ENCODE results near the gene TNNT3. TPM values are rescaled to one million over a fixed set of nuclear protein-coding genes. Genes with fewer than 3 reads are reported as not detected.

The TNNT3 gene
- total and polyA plus RNA-seq, 8 donors, result 0.24 to 6.6 (median 1.1) TPM

GRCh38 chr11:1893581-1894359 lies 25.7 kb upstream of the TNNT3 start:
- Histone ChIP-seq H3K27ac (no peak overlapping the region), H3K36me3 (no peaks in the 10 kb centered on the region), H3K9me3 (no peaks in the 10 kb centered on the region), H3K4me1 (peaks cover 0 to under 1% (median 0%) of the 10 kb centered on the region in 3 donors), H3K4me3 (no peak overlapping the region), H3K27me3 (no peaks in the 10 kb centered on the region)
- no peak for TF ChIP-seq CTCF (IDR thresholded peaks at IDR 0.05)
- WGBS, 2 donors, result 70 to 77% methylated on average over 5 of the region's 5 CpGs
- intact Hi-C loops (cut with DNase I), result loop anchor here (1.0 to 10.0 kb wide), 2 partner anchors 23 to 51 kb away; partner anchors contain the start of gene MRPL23 (in 2 of the 3)
- no peak for FAIRE-seq
- DNase-seq, result no peak
- no peak for ATAC-seq

- no peaks in the 10 kb centered on the region for H3K36me3 ChIP-seq
- no peak for TF ChIP-seq CTCF (IDR thresholded peaks at IDR 0.05)
- no peaks in the 10 kb centered on the region for H3K9me3 ChIP-seq
- no peak overlapping the region for H3K27ac ChIP-seq
- 88 to 92% methylated on average over 11 of the region's 11 CpGs for WGBS, 2 donors
- H3K27me3 ChIP-seq, result no peaks in the 10 kb centered on the region
- FAIRE-seq (no peak), DNase-seq (no peak), ATAC-seq (no peak)
- no peak overlapping the region for H3K4me3 ChIP-seq
- H3K4me1 ChIP-seq, result peaks cover 0 to 9% (median 0%) of the 10 kb centered on the region in 3 donors
- intact Hi-C loops (cut with DNase I), result loop anchor here in 2 of 3 donors (10.0 kb wide), 1 partner anchor 50 kb away; the partner anchor contains the start of gene MRPL23 (in 2 of the 2)
These were observed 24.7 kb upstream of the TNNT3 start for GRCh38 chr11:1894759-1895158.

DNA sequence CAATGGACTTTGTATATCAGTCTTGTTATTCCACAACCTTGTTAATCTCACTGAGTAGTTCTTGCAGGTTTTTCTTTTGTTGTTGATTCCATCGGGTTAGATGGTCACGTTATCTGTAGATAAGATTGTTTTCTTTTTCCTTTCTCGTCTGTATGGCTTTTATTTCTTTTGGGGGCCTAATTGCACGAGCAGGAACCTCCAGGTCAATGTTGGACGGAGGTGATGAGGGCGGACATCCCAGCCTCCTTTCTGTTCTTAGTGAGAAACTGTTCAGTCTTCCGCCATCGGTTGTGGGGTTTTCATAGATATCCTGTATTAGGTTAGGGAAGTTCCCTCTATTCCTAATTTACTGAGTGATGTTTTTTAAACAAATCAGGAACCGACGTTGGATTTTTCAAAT lies 23.0 kb upstream of the TNNT3 start:
- Histone ChIP-seq H3K36me3 (no peaks in the 10 kb centered on the region), H3K4me1 (peaks cover 0 to 9% (median 0%) of the 10 kb centered on the region in 3 donors), H3K9me3 (no peaks in the 10 kb centered on the region), H3K27ac (no peak overlapping the region), H3K4me3 (no peak overlapping the region), H3K27me3 (no peaks in the 10 kb centered on the region)
- no peak for ATAC-seq
- WGBS, 2 donors, result 66 to 68% methylated on average over 10 of the region's 10 CpGs
- no peak for FAIRE-seq
- no peak for DNase-seq
- intact Hi-C loops (cut with DNase I), result loop anchor here in 2 of 3 donors (10.0 kb wide), 1 partner anchor 48 kb away; the partner anchor contains the start of gene MRPL23 (in 2 of the 2)
- no peak for TF ChIP-seq CTCF (IDR thresholded peaks at IDR 0.05)

DNA sequence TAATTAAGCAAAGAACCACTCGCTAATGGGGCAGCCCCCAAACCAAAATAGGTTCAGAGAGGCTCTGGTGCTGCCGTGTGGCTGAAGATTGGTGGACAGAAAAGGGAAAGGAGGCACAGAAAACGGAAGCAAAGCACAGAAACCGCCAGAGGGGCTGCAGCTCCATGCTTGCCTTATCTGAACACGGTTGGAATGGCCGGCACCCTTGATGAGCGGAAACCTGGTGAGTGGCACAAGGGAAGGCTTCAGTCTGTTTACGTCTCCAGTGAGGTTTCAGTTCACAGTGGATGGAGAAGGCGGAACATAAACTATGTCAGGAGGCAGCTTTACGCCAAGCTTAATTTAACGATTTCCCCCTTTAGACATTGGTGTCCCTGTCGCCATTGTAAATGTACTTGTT lies 22.6 kb upstream of the TNNT3 start:
- peak in 1 of 4 donors; percentile 50 for ATAC-seq
- no peak for DNase-seq
- Histone ChIP-seq H3K4me1 (peaks cover 0 to 9% (median 0%) of the 10 kb centered on the region in 3 donors), H3K27ac (no peak overlapping the region), H3K4me3 (no peak overlapping the region), H3K27me3 (no peaks in the 10 kb centered on the region), H3K36me3 (no peaks in the 10 kb centered on the region), H3K9me3 (no peaks in the 10 kb centered on the region)
- intact Hi-C loops (cut with DNase I), result loop anchor here in 2 of 3 donors (10.0 kb wide), 1 partner anchor 48 kb away; the partner anchor contains the start of gene MRPL23 (in 2 of the 2)
- no peak for FAIRE-seq
- TF ChIP-seq CTCF (IDR thresholded peaks at IDR 0.05), result no peak
- 89% methylated on average over 12 of the region's 12 CpGs for WGBS, 2 donors

Measured in pancreas (tissue), 10 donors.